ENCODE measurements around the gene PAPLN. TPM values are rescaled to one million over a fixed set of nuclear protein-coding genes. Genes with fewer than 3 reads are reported as not detected.

PAPLN gene
- total and polyA plus RNA-seq, 2 of the 8 experiments (the other 6 are each of a cell fraction or from before 2014, with no cell fraction given): 14.8 to 25.6 TPM

GRCh38 chr14:73254247-73255004 is 17.1 kb downstream of the PAPLN start:
- Histone ChIP-seq H2AK5ac (ENCODE audit: low read depth, low read length) (no peak overlapping the region), H3K27ac (ENCODE audit: low read depth, low read length) (no peak overlapping the region), H3K79me1 (ENCODE audit: low read depth, low read length) (no peaks in the 10 kb centered on the region), H2BK120ac (replicated peaks; ENCODE audit: low read depth, low read length) (no peak overlapping the region), H3K9me3 (ENCODE audit: insufficient read depth in 2 of 2, low read depth in 1 of 2, low read length in 1 of 2) (no peaks in the 10 kb centered on the region), H3K4ac (replicated peaks; ENCODE audit: insufficient read length, low read depth, low read length) (no peak overlapping the region), H3K79me2 (ENCODE audit: control insufficient read depth in 1 of 2, insufficient read depth in 2 of 2, low read length in 2 of 2) (no peaks in the 10 kb centered on the region), H4K8ac (ENCODE audit: extremely low read depth, insufficient read depth, low read length) (no peak overlapping the region), H2BK5ac (ENCODE audit: low read depth, low read length) (no peak overlapping the region), H3K27me3 (replicated peaks in 1 of 4; ENCODE audit: control insufficient read depth in 3 of 4, extremely low read depth in 1 of 4, insufficient read depth in 3 of 4, low read length in 3 of 4) (no peaks in the 10 kb centered on the region), H3K23me2 (ENCODE audit: low read depth, low read length) (no peaks in the 10 kb centered on the region), H2AFZ (ENCODE audit: low read length) (no peak overlapping the region), H3K18ac (ENCODE audit: extremely low read depth, low read length) (no peak overlapping the region), H3K9ac (replicated peaks in 1 of 4; ENCODE audit: extremely low read depth in 1 of 4, low read depth in 3 of 4, low read length in 3 of 4) (no peak overlapping the region), H4K5ac (ENCODE audit: insufficient read length, low read depth, low read length) (no peak overlapping the region), H3K14ac (ENCODE audit: insufficient read length) (no peak overlapping the region), H2BK20ac (ENCODE audit: low read length) (no peak overlapping the region), H3K56ac (replicated peaks; ENCODE audit: insufficient read length, low read depth, low read length) (no peak overlapping the region), H3K4me2 (ENCODE audit: insufficient read depth in 1 of 2, low read depth in 2 of 2, low read length in 2 of 2) (no peak overlapping the region; a peak in 1 of 4 replicates), H3K4me3 (ENCODE audit: extremely low read depth in 1 of 4, insufficient read depth in 2 of 4, low read depth in 3 of 4, low read length in 4 of 4) (no peak overlapping the region), H2BK12ac (ENCODE audit: low read depth, low read length) (0 out of 2 replicates have a peak overlapping the region, but pooled peaks have one; percentile 39), H4K91ac (replicated peaks; ENCODE audit: insufficient read length, low read length) (no peak overlapping the region), H3K36me3 (ENCODE audit: control insufficient read depth in 2 of 4, insufficient read depth in 4 of 4, low read length in 3 of 4) (peaks cover 0 to 14% (median 7%) of the 10 kb centered on the region in 4 experiments; a peak in 5 of 8 replicates), H3K23ac (ENCODE audit: insufficient read length) (no peak overlapping the region), H4K20me1 (replicated peaks in 1 of 2; ENCODE audit: control insufficient read depth in 1 of 2, insufficient read depth in 2 of 2, low read length in 2 of 2) (peaks cover 0 to 7% of the 10 kb centered on the region in 2 experiments), H3K4me1 (replicated peaks in 1 of 4; ENCODE audit: control insufficient read depth in 3 of 4, insufficient read depth in 4 of 4, low read length in 3 of 4) (no peaks in the 10 kb centered on the region; a peak in 1 of 7 replicates), H2BK15ac (ENCODE audit: low read length) (no peak overlapping the region)
- no peak for FAIRE-seq
- POLR2A ChIA-PET (ENCODE audit: partially characterized antibody): interaction anchor here (0.6 to 1.3 kb wide), 2 partner anchors 18 to 188 kb away, joined by 3 to 4 read pairs; no protein-coding TSS in a partner anchor
- CTCF ChIA-PET (ENCODE audit: partially characterized antibody): no interaction called here
- 95% methylated on average over 28 of the region's 28 CpGs; no CpG with 5 or more reads in 1 of the 2 experiments for WGBS, 2 experiments (ENCODE audit: extremely low coverage in 1 of 2, insufficient coverage in 1 of 2, insufficient read length in 1 of 2, insufficient replicate concordance in 2 of 2, low coverage in 1 of 2, low lambda C conversion rate in 2 of 2, missing lambda C conversion rate in 1 of 2)
- no peak for DNase-seq (ENCODE audit: low read depth in 1 of 2, low spot score in 2 of 2)
- TF ChIP-seq NANOG (IDR thresholded peaks at IDR 0.05; ENCODE audit: insufficient read depth, low read depth, low read length, poor library complexity, severe bottlenecking) (no peak), CBX5 (IDR thresholded peaks at IDR 0.05; ENCODE audit: low read depth, low read length) (no peak), ASH2L (IDR thresholded peaks at IDR 0.05; ENCODE audit: low read length) (no peak), CEBPB (IDR thresholded peaks at IDR 0.05; ENCODE audit: low read depth, low read length) (no peak), KDM4A (IDR thresholded peaks at IDR 0.05; ENCODE audit: low read depth, low read length, severe bottlenecking) (no peak), POLR2AphosphoS5 (IDR thresholded peaks at IDR 0.05; ENCODE audit: low read depth, low read length) (no peak), SIX5 (IDR thresholded peaks at IDR 0.05; ENCODE audit: low read depth, low read length) (no peak), SRF (IDR thresholded peaks at IDR 0.05; ENCODE audit: low read depth, low read length) (no peak), MAX (IDR thresholded peaks at IDR 0.05) (no peak), EZH2 (IDR thresholded peaks at IDR 0.05; ENCODE audit: low read depth, low read length, severe bottlenecking) (no peak)
- TF ChIP-seq, protein P1, sequence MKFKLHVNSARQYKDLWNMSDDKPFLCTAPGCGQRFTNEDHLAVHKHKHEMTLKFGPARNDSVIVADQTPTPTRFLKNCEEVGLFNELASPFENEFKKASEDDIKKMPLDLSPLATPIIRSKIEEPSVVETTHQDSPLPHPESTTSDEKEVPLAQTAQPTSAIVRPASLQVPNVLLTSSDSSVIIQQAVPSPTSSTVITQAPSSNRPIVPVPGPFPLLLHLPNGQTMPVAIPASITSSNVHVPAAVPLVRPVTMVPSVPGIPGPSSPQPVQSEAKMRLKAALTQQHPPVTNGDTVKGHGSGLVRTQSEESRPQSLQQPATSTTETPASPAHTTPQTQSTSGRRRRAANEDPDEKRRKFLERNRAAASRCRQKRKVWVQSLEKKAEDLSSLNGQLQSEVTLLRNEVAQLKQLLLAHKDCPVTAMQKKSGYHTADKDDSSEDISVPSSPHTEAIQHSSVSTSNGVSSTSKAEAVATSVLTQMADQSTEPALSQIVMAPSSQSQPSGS (IDR thresholded peaks at IDR 0.05; ENCODE audit: low read length): no peak

Measured in H1 (cell line).